ENCODE results near the gene KCNG2.

GRCh38 chr18:79910563-79911343, 113.0 kb downstream of the KCNG2 start:
- TF ChIP-seq POLR2AphosphoS5 (IDR thresholded peaks at IDR 0.05; ENCODE audit: low read depth, low read length) (no peak), TEAD4 (IDR thresholded peaks at IDR 0.05; ENCODE audit: borderline replicate concordance, insufficient read depth) (no peak), TAF1 (IDR thresholded peaks at IDR 0.05; ENCODE audit: borderline replicate concordance, low read depth, low read length) (no peak), MXI1 (IDR thresholded peaks at IDR 0.05; ENCODE audit: low read depth, low read length) (no peak), ELF1 (IDR thresholded peaks at IDR 0.05) (no peak), SMC3 (IDR thresholded peaks at IDR 0.05; ENCODE audit: low read depth, low read length) (no peak)
- TF ChIP-seq, protein P1, sequence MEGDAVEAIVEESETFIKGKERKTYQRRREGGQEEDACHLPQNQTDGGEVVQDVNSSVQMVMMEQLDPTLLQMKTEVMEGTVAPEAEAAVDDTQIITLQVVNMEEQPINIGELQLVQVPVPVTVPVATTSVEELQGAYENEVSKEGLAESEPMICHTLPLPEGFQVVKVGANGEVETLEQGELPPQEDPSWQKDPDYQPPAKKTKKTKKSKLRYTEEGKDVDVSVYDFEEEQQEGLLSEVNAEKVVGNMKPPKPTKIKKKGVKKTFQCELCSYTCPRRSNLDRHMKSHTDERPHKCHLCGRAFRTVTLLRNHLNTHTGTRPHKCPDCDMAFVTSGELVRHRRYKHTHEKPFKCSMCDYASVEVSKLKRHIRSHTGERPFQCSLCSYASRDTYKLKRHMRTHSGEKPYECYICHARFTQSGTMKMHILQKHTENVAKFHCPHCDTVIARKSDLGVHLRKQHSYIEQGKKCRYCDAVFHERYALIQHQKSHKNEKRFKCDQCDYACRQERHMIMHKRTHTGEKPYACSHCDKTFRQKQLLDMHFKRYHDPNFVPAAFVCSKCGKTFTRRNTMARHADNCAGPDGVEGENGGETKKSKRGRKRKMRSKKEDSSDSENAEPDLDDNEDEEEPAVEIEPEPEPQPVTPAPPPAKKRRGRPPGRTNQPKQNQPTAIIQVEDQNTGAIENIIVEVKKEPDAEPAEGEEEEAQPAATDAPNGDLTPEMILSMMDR (IDR thresholded peaks at IDR 0.05), result no peak
- TF ChIP-seq, protein P2, sequence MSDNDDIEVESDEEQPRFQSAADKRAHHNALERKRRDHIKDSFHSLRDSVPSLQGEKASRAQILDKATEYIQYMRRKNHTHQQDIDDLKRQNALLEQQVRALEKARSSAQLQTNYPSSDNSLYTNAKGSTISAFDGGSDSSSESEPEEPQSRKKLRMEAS (IDR thresholded peaks at IDR 0.05; ENCODE audit: low read depth), result no peak

Measured in SK-N-SH (cell line).